ENCODE results near the gene NOS1AP.

Gene NOS1AP

DNA sequence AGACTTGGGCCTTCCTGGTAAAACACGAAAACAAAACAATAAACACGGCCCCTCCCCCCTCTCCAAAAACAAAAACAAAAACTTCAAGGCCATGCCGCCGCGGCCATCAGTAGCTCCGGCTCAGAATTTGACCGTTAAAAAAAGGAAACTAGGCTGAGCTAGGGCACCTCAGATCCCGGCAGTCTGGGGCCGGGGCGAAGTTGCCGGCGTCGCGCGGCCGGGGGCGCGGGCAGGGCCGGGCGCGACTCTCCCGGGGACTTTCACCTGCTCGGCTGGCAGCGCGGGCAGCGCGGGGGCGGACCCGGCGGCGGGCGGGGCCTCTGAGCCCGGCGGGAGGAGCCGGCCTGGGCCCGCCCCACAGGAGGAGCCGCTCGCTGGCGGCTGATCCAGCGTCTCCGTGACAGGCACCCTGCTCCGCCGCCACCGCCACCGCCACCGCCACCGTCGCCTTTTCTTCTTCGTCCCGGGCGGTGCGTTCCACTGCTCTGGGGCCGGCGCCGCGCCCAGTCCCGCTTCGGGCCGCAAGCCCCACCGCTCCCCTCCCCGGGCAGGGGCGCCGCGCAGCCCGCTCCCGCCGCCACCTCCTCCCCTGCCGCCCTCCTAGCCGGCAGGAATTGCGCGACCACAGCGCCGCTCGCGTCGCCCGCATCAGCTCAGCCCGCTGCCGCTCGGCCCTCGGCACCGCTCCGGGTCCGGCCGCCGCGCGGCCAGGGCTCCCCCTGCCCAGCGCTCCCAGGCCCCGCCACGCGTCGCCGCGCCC lies at the start of gene NOS1AP:
Gene NOS1AP, plus strand, starts transcription at position 358 of the 760 bp plus-strand sequence. CDS start 487 bp downstream, outside the sequence.
- peaks cover 80% of the 10 kb centered on the region for H3K27me3 Mint-ChIP-seq
- H3K4me1 Mint-ChIP-seq (ENCODE audit: low read depth): peaks cover 14% of the 10 kb centered on the region
- H3K27ac Mint-ChIP-seq: no peak within 1 kb of the TSS
- peak within 1 kb of the TSS; percentile 76 for H3K4me3 Mint-ChIP-seq
- no peaks in the 10 kb centered on the region for H3K9me3 Mint-ChIP-seq
- peak; percentile 86 for DNase-seq
- H3K36me3 Mint-ChIP-seq (ENCODE audit: low read depth): no peaks in the 10 kb centered on the region

DNA sequence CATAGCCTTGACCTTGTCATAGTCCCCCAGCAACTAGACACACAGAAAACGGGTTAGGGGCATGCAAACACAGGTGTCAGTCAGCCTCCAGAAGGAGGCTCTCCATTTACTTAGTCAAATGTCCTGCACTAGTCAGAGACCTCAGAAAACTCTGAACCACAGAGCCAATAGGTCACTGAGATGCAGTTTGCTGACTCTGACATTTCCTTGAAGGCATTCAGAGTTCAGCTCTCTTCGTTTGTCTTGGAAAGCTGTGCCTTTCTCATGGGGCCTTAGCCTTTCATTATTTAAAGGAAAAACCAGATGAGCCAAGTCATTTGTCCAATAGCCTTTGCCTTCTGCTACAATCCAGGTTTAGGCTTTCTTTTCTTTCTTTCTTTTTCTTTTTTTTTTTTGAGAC lies 49.3 kb upstream of the NOS1AP start:
- peaks cover 3% of the 10 kb centered on the region for H3K36me3 Mint-ChIP-seq (ENCODE audit: low read depth)
- no peak overlapping the region for H3K27ac Mint-ChIP-seq
- peaks cover 25% of the 10 kb centered on the region for H3K27me3 Mint-ChIP-seq
- no peaks in the 10 kb centered on the region for H3K9me3 Mint-ChIP-seq
- no peak for DNase-seq
- peaks cover 9% of the 10 kb centered on the region for H3K4me1 Mint-ChIP-seq (ENCODE audit: low read depth)
- no peak overlapping the region for H3K4me3 Mint-ChIP-seq

GRCh38 chr1:162021124-162021523 lies 48.4 kb upstream of the NOS1AP start:
- Mint-ChIP-seq H3K4me1 (ENCODE audit: low read depth) (peaks cover 9% of the 10 kb centered on the region), H3K27ac (no peak overlapping the region), H3K36me3 (ENCODE audit: low read depth) (peaks cover 3% of the 10 kb centered on the region), H3K27me3 (peaks cover 34% of the 10 kb centered on the region), H3K4me3 (no peak overlapping the region), H3K9me3 (no peaks in the 10 kb centered on the region)
- DNase-seq: no peak

DNA sequence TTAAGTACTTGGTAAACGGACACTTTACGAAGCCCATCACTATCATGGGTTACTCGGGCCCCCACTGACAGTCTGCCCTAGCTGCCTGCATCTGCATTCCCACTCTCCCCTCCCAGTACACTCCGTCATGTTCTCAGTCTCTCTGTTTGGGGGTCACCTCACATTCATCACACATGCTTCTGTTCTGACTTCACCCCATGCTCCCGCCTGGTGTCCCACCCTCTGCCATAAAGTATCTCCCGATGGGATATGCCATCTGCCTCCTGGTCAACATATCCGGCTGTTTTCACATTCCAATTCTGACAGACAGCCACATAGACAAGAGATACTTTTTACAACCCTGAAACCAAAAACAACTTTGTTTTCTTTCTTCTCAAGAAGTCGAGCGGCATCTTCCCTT lies 46.9 kb upstream of the NOS1AP start:
- Mint-ChIP-seq H3K27ac (no peak overlapping the region), H3K36me3 (ENCODE audit: low read depth) (peaks cover 3% of the 10 kb centered on the region), H3K9me3 (no peaks in the 10 kb centered on the region), H3K27me3 (peaks cover 46% of the 10 kb centered on the region), H3K4me1 (ENCODE audit: low read depth) (peaks cover 9% of the 10 kb centered on the region), H3K4me3 (peak overlapping the region; percentile 79)
- DNase-seq: no peak

DNA sequence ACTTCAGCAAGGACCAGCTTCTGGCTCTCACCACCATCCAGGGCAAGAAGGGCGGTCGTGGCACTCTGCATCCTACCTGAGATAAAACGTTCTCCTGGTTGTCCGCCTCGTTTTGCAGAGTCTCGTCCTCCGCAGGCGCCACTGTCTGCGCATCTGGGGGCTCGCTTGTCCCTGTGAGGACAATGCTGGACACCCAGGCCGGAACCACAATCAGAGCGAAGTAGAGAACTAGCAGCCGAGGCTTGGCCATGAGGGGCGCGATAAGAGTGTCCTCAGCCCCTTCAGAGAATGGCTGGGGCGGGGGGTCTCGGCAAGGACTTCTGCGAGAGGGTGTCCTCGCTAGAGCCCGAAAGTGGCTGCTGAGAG lies 46.3 kb upstream of the NOS1AP start:
- H3K4me1 Mint-ChIP-seq (ENCODE audit: low read depth): peaks cover 9% of the 10 kb centered on the region
- H3K9me3 Mint-ChIP-seq: no peaks in the 10 kb centered on the region
- H3K27ac Mint-ChIP-seq: no peak overlapping the region
- H3K36me3 Mint-ChIP-seq (ENCODE audit: low read depth): peaks cover 3% of the 10 kb centered on the region
- peaks cover 48% of the 10 kb centered on the region for H3K27me3 Mint-ChIP-seq
- peak; percentile 31 for DNase-seq
- H3K4me3 Mint-ChIP-seq: peak overlapping the region; percentile 79

DNA sequence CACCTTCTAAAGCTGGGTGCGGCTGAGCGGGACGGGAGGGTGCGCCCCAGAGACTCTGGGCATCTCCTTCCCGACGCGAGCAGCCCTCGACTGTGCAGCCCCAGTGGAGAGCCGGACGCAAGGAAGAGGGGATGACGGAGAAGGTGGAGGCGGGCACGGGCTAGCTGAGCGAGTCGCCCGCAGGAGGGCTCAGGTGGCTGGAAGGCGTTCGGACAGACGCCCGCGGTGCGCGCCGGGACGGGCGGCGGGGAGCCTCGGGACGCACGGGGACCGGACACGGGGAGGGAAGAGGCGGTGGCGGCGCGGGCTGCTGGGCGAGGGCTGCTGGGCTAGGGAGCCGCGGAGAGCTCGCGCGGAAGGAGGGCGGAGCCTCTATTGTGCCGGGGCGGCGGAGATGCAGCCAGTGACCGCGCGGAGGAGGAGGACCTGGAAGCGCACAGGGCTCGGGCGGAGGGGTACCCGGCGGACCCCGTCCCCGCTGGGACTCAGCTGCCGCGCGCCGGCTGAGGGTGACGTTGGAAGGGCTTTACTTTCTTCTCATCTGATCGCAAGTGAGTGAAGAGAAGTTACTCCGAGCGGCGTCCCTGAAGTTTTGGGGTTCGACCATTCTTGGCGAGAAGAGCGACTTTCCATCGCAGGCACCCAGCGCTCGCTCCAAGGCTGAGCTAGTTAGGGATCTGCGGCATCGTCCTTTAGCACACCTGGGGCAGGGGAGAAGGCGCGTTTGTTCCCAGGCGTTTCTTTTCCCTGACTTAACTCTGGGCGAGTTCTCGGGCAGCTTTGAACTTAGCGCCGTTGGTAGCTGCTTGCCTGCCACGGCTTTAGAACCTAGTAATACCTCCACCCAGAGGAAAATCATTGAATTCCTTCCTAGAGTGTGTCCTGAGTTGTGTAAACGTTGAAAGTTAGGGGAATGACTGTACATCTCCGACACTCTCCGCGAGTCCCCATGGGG lies 45.7 kb upstream of the NOS1AP start, which contains the start of gene OLFML2B:
Gene OLFML2B, minus strand, starts transcription at position 323 of the 955 bp plus-strand sequence. CDS start 439 bp downstream, outside the sequence.
- peaks cover 9% of the 10 kb centered on the region for H3K4me1 Mint-ChIP-seq (ENCODE audit: low read depth)
- H3K27me3 Mint-ChIP-seq: peaks cover 54% of the 10 kb centered on the region
- no peaks in the 10 kb centered on the region for H3K9me3 Mint-ChIP-seq
- H3K4me3 Mint-ChIP-seq: peak within 1 kb of the TSS; percentile 79
- peaks cover 3% of the 10 kb centered on the region for H3K36me3 Mint-ChIP-seq (ENCODE audit: low read depth)
- peak within 1 kb of the TSS; percentile 23 for H3K27ac Mint-ChIP-seq
- peak; percentile 73 for DNase-seq

DNA sequence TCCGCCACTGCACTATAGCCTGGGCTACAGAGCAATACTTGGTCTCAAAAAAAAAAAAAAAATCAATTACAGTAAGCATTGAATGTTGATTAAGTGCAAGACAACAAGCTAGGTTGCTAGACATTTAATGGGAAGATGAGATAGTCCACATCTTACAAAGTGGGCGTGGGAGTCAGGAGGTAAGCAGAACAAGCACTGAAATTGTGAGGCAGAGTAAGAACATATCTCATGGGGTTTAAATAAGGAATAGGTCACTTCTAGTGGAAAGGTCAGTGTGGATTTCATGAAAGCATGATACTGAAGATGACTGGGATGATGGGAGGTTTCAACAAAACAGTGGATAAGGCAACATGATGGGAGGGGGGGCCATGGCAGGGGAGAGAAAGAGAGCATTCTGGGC lies 44.0 kb upstream of the NOS1AP start:
- H3K36me3 Mint-ChIP-seq (ENCODE audit: low read depth): peaks cover 3% of the 10 kb centered on the region
- peaks cover 9% of the 10 kb centered on the region for H3K4me1 Mint-ChIP-seq (ENCODE audit: low read depth)
- peaks cover 59% of the 10 kb centered on the region for H3K27me3 Mint-ChIP-seq
- no peak overlapping the region for H3K4me3 Mint-ChIP-seq
- no peaks in the 10 kb centered on the region for H3K9me3 Mint-ChIP-seq
- DNase-seq: no peak
- no peak overlapping the region for H3K27ac Mint-ChIP-seq

- Mint-ChIP-seq H3K36me3 (ENCODE audit: low read depth) (peaks cover 3% of the 10 kb centered on the region), H3K9me3 (no peaks in the 10 kb centered on the region), H3K27me3 (peaks cover 59% of the 10 kb centered on the region), H3K27ac (no peak overlapping the region), H3K4me3 (no peak overlapping the region), H3K4me1 (ENCODE audit: low read depth) (peaks cover 9% of the 10 kb centered on the region)
- DNase-seq: no peak
Observed at GRCh38 chr1:162026881-162027280, 42.6 kb upstream of the NOS1AP start.

GRCh38 chr1:162028726-162029125 lies 40.8 kb upstream of the NOS1AP start:
- Mint-ChIP-seq H3K4me1 (ENCODE audit: low read depth) (peaks cover 6% of the 10 kb centered on the region), H3K9me3 (no peaks in the 10 kb centered on the region), H3K36me3 (ENCODE audit: low read depth) (no peaks in the 10 kb centered on the region), H3K27me3 (peaks cover 46% of the 10 kb centered on the region), H3K27ac (no peak overlapping the region), H3K4me3 (no peak overlapping the region)
- no peak for DNase-seq

- Mint-ChIP-seq H3K4me3 (no peak overlapping the region), H3K27ac (no peak overlapping the region), H3K9me3 (no peaks in the 10 kb centered on the region), H3K4me1 (ENCODE audit: low read depth) (peaks cover 4% of the 10 kb centered on the region), H3K36me3 (ENCODE audit: low read depth) (no peaks in the 10 kb centered on the region), H3K27me3 (peaks cover 47% of the 10 kb centered on the region)
- DNase-seq: no peak
Observed at GRCh38 chr1:162029157-162029556, 40.3 kb upstream of the NOS1AP start.

DNA sequence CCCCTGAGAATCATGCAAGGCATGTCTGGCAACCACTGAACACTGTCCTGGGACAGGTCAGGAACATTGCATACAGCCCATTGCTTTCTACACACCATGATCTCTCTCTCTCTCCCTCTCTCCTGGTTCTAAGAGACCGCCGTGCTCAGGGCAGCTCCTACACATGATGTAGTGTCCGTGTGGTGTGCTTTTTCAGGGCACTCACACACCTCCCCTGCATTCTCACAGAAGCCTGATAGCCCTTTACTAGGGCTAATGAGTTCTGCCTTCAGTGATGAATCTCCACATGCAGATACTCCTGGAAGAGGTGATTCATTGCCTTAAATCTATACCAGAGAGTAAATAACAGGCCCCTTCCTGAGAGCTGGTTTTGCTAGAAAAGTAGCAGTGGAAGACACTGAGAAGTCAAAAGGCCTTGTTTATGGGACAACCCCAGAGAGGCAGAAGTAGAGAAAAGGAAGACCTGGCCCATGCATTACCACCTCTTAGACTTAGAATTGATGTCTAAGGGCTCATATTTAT lies 38.7 kb upstream of the NOS1AP start:
- no peak for DNase-seq

DNA sequence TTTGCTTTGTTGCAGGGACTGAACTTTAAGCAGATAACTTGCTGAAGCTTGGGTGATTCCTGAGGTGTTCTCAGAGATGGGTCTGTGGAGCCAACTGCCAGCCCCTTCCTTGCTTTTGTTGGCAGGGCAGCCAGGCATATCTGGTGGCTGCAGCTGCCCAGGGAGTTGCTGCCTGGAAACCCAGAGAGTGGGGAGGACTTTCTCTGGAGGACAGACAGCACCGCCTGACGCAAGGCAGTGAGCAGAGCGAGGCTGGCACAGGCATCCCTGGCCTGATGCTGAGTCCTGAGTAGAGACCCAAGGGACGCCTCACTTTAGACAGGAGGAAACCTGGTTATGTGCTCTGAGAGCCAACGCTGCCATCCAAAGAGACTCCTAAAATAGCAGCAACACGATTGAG lies 36.1 kb upstream of the NOS1AP start:
- H3K36me3 Mint-ChIP-seq (ENCODE audit: low read depth): no peaks in the 10 kb centered on the region
- DNase-seq: no peak
- H3K4me3 Mint-ChIP-seq: no peak overlapping the region
- H3K27me3 Mint-ChIP-seq: peaks cover 13% of the 10 kb centered on the region
- H3K9me3 Mint-ChIP-seq: no peaks in the 10 kb centered on the region
- peaks cover 11% of the 10 kb centered on the region for H3K4me1 Mint-ChIP-seq (ENCODE audit: low read depth)
- no peak overlapping the region for H3K27ac Mint-ChIP-seq

More for the DNA sequence above, 38.7 kb upstream of the NOS1AP start:
- Mint-ChIP-seq H3K9me3 (no peaks in the 10 kb centered on the region), H3K27me3 (peaks cover 32% of the 10 kb centered on the region), H3K27ac (no peak overlapping the region), H3K36me3 (ENCODE audit: low read depth) (no peaks in the 10 kb centered on the region), H3K4me3 (no peak overlapping the region), H3K4me1 (ENCODE audit: low read depth) (peaks cover 9% of the 10 kb centered on the region)

GRCh38 chr1:162035241-162035640 lies 34.2 kb upstream of the NOS1AP start:
- Mint-ChIP-seq H3K27me3 (peaks cover 5% of the 10 kb centered on the region), H3K4me1 (ENCODE audit: low read depth) (peaks cover 11% of the 10 kb centered on the region), H3K4me3 (no peak overlapping the region), H3K36me3 (ENCODE audit: low read depth) (no peaks in the 10 kb centered on the region), H3K9me3 (no peaks in the 10 kb centered on the region), H3K27ac (no peak overlapping the region)
- no peak for DNase-seq

DNA sequence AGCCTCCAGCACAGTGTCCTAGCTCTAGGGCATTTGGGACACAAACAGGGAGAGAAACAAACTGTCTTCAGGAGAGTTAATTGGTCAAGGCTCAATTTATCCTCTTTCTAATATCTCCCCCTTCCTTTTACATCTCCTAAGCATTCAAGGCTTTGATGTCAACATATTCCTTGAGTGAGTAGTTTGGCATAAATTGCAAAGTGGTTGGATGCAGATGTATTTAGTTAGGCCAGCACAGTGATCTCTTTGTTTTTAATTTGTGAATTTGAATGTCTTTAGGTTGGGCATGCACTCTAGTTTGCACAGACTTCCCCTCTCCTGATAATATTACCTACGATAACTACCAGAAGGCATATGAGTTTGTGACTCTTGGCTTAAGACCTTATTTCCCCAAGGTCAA lies 33.3 kb upstream of the NOS1AP start:
- H3K4me3 Mint-ChIP-seq: no peak overlapping the region
- H3K9me3 Mint-ChIP-seq: no peaks in the 10 kb centered on the region
- no peak for DNase-seq
- H3K4me1 Mint-ChIP-seq (ENCODE audit: low read depth): peaks cover 11% of the 10 kb centered on the region
- H3K27me3 Mint-ChIP-seq: peaks cover 8% of the 10 kb centered on the region
- H3K36me3 Mint-ChIP-seq (ENCODE audit: low read depth): no peaks in the 10 kb centered on the region
- H3K27ac Mint-ChIP-seq: no peak overlapping the region

Data from activated T-cell treated with anti-CD3 and anti-CD28 coated beads, Interleukin-2, amount 50 U/mL, for 24 hours (primary cell).